HG02943 (cell line): Measurements from ENCODE around the gene TOMT.
"Not testable (repeated sequence)": the region's sequence is repeated elsewhere in the genome, so short reads cannot be mapped to it uniquely, and the experiment has no call there.

Source experiments
- ATAC-seq: cut with Tn5 transposase; IDR thresholded peaks from one replicate; pipeline ENCODE4 v1.9.1; 2021; ENCODE audit warnings: mild to moderate bottlenecking, low read depth, moderate library complexity; ENCODE audit not compliant: unreplicated experiment

TOMT gene

GRCh38 chr11:72123117-72123653 is 17.5 kb downstream of the TOMT start:
- no peak for ATAC-seq

GRCh38 chr11:72124046-72124445 is 18.3 kb downstream of the TOMT start:
- ATAC-seq, result no peak

GRCh38 chr11:72125956-72126355 is 20.2 kb downstream of the TOMT start:
- no peak for ATAC-seq

- ATAC-seq, result no peak
Observed at GRCh38 chr11:72127923-72128322, 22.2 kb downstream of the TOMT start.

- no peak for ATAC-seq
Observed at GRCh38 chr11:72129381-72129780, 23.7 kb downstream of the TOMT start.

- no peak for ATAC-seq
Observed at GRCh38 chr11:72132646-72133045, 26.9 kb downstream of the TOMT start.

- not testable (repeated sequence) for ATAC-seq
Observed at GRCh38 chr11:72135473-72135872, 29.7 kb downstream of the TOMT start, which contains the start of gene FOLR3. Gene FOLR3 (plus strand): TSS chr11:72135725. CDS start chr11:72135953, 228 bp downstream.

GRCh38 chr11:72135891-72136683 is 30.4 kb downstream of the TOMT start:
- no peak for ATAC-seq

GRCh38 chr11:72136684-72137262 is 31.0 kb downstream of the TOMT start:
- ATAC-seq, result no peak

- no peak for ATAC-seq
Observed at GRCh38 chr11:72138821-72139390, 33.2 kb downstream of the TOMT start.

GRCh38 chr11:72139500-72139899 is 33.8 kb downstream of the TOMT start:
- ATAC-seq, result no peak

GRCh38 chr11:72140661-72141060 is 34.9 kb downstream of the TOMT start:
- no peak for ATAC-seq

GRCh38 chr11:72141066-72141465 is 35.3 kb downstream of the TOMT start:
- ATAC-seq, result no peak

GRCh38 chr11:72142086-72142485 is 36.4 kb downstream of the TOMT start:
- not testable (repeated sequence) for ATAC-seq

- not testable (repeated sequence) for ATAC-seq
Observed at GRCh38 chr11:72142543-72142942, 36.8 kb downstream of the TOMT start.

- no peak for ATAC-seq
Observed at GRCh38 chr11:72144807-72145565, 39.3 kb downstream of the TOMT start.

GRCh38 chr11:72146625-72147024 is 40.9 kb downstream of the TOMT start:
- ATAC-seq, result no peak

GRCh38 chr11:72150882-72151281 is 45.2 kb downstream of the TOMT start:
- ATAC-seq, result no peak

GRCh38 chr11:72153874-72154273 is 48.1 kb downstream of the TOMT start:
- ATAC-seq, result not testable (repeated sequence)

GRCh38 chr11:72154816-72155215 is 49.1 kb downstream of the TOMT start:
- no peak for ATAC-seq

GRCh38 chr11:72155751-72156150 is 50.0 kb downstream of the TOMT start:
- ATAC-seq, result no peak
